Neutrophil (primary cell): ENCODE data around the gene HTR1D.

Experiments used
- H3K27ac ChIP-seq: fragments of 200-600 bp; sonication (generic); 2 replicates; pipeline ENCODE4 v1.5.1; 2016; ENCODE audit warnings: mild to moderate bottlenecking, moderate library complexity
- H3K27me3 ChIP-seq: fragments of 200-600 bp; sonication (generic); 2 replicates; pipeline ENCODE4 v1.6.0; 2016; ENCODE audit warnings: mild to moderate bottlenecking
- H3K36me3 ChIP-seq: fragments of 200-600 bp; sonication (generic); 2 replicates; pipeline ENCODE4 v1.5.1; 2017
- H3K4me1 ChIP-seq, 2 experiments: fragments of 200-600 bp in 1 of 2; sonication (generic) in 1 of 2; 1 replicate in 1 of 2; 2 replicates in 1 of 2; pipeline versions ENCODE4 v1.5.1 to v1.6.1; 2013 to 2016; ENCODE audit warnings: low read depth in 1 of 2, low read length in 1 of 2, mild to moderate bottlenecking in 1 of 2, moderate library complexity in 1 of 2; ENCODE audit not compliant: control insufficient read depth in 1 of 2, insufficient read depth in 1 of 2
- H3K4me3 ChIP-seq, 2 experiments: fragments of 200-600 bp in 1 of 2; sonication (generic) in 1 of 2; 1 replicate in 1 of 2; 2 replicates in 1 of 2; pipeline ENCODE4 v1.5.1; 2013 to 2016; ENCODE audit warnings: low read depth in 1 of 2, low read length in 1 of 2, mild to moderate bottlenecking in 1 of 2, moderate library complexity in 1 of 2
- H3K9me3 ChIP-seq: fragments of 200-600 bp; sonication (generic); 2 replicates; pipeline ENCODE4 v1.5.1; 2016
- CTCF ChIP-seq: fragments of 200-600 bp; sonication (generic); IDR thresholded peaks from 2 replicates; pipeline ENCODE4 v1.5.1; 2016; ENCODE audit warnings: antibody characterized with exemption

HTR1D gene

GRCh38 chr1:23163395-23163794 lies 53.9 kb downstream of the HTR1D start:
- H3K4me1 ChIP-seq: peaks cover 8 to 9% of the 10 kb centered on the region in 2 experiments
- H3K27me3 ChIP-seq: peaks cover 18% of the 10 kb centered on the region
- no peaks in the 10 kb centered on the region for H3K9me3 ChIP-seq
- H3K36me3 ChIP-seq: no peaks in the 10 kb centered on the region
- no peak overlapping the region for H3K27ac ChIP-seq
- no peak overlapping the region for H3K4me3 ChIP-seq
- TF ChIP-seq CTCF: no peak

- Histone ChIP-seq H3K9me3 (no peaks in the 10 kb centered on the region), H3K36me3 (no peaks in the 10 kb centered on the region), H3K27ac (no peak overlapping the region), H3K4me1 (no peaks in the 10 kb centered on the region), H3K27me3 (no peaks in the 10 kb centered on the region), H3K4me3 (no peak overlapping the region)
- TF ChIP-seq CTCF: no peak
These were observed 57.1 kb downstream of the HTR1D start for GRCh38 chr1:23159963-23160877.

GRCh38 chr1:23156940-23157339 lies 60.4 kb downstream of the HTR1D start:
- Histone ChIP-seq H3K27me3 (no peaks in the 10 kb centered on the region), H3K9me3 (no peaks in the 10 kb centered on the region), H3K4me1 (no peaks in the 10 kb centered on the region), H3K27ac (no peak overlapping the region), H3K4me3 (no peak overlapping the region), H3K36me3 (no peaks in the 10 kb centered on the region)
- no peak for TF ChIP-seq CTCF

GRCh38 chr1:23152966-23153684 lies 64.2 kb downstream of the HTR1D start:
- Histone ChIP-seq H3K27ac (no peak overlapping the region), H3K4me1 (no peaks in the 10 kb centered on the region), H3K27me3 (no peaks in the 10 kb centered on the region), H3K9me3 (no peaks in the 10 kb centered on the region), H3K4me3 (no peak overlapping the region), H3K36me3 (no peaks in the 10 kb centered on the region)
- no peak for TF ChIP-seq CTCF

GRCh38 chr1:23150742-23151141 lies 66.6 kb downstream of the HTR1D start:
- Histone ChIP-seq H3K36me3 (no peaks in the 10 kb centered on the region), H3K9me3 (no peaks in the 10 kb centered on the region), H3K27me3 (no peaks in the 10 kb centered on the region), H3K4me3 (no peak overlapping the region), H3K27ac (no peak overlapping the region), H3K4me1 (no peaks in the 10 kb centered on the region)
- no peak for TF ChIP-seq CTCF
